Endothelial cell of umbilical vein (primary cell): ENCODE results near the gene SLC46A1. TPM values are rescaled to one million over a fixed set of nuclear protein-coding genes. Genes with fewer than 3 reads are reported as not detected.

Experiments
- BruUV-seq: library from RNA; stranded (reverse); fragments of 400-500 nt; replicated peaks from 2 replicates; lab custom pipeline; 2021; lab: Mats Ljungman, UMichigan
- CTCF ChIA-PET: fragments of 300-600, 350-600 bp; sonication (Branson Sonifier 250); formaldehyde crosslinking; loops from one replicate; lab custom pipeline; 2021; ENCODE audit warnings: antibody characterized with exemption, inconsistent platforms; lab: Charles Lee
- POLR2A ChIA-PET: fragments of 300-600, 350-600 bp; sonication (Branson Sonifier 250); formaldehyde crosslinking; loops from one replicate; lab custom pipeline; 2021; ENCODE audit warnings: antibody characterized with exemption, inconsistent platforms; lab: Charles Lee
- DNase-seq: peaks from one replicate; pipeline ENCODE4 v3.0.0-alpha.2; 2011; ENCODE audit warnings: low read depth, low spot score
- FAIRE-seq: peaks from 2 replicates; lab custom pipeline; 2011; peaks lifted over from hg19 to GRCh38; lab: Jason Lieb, UNC
- H2AFZ ChIP-seq: 2 replicates; pipeline ENCODE4 v1.6.0; 2012; ENCODE audit warnings: low read depth, low read length, control low read depth, inconsistent platforms
- H3K27ac ChIP-seq: 2 replicates; pipeline ENCODE4 v1.5.1; 2011; ENCODE audit warnings: low read depth, mild to moderate bottlenecking, control low read depth, low read length, moderate library complexity; ENCODE audit not compliant: insufficient read depth
- H3K27me3 ChIP-seq, 2 experiments: 2 replicates each; pipeline versions ENCODE4 v1.6.0 to v1.6.1; 2011; ENCODE audit warnings: low read length in 2 of 2, mixed read lengths in 1 of 2; ENCODE audit not compliant: control insufficient read depth in 2 of 2, insufficient read depth in 2 of 2
- H3K36me3 ChIP-seq, 2 experiments: 2 replicates in 1 of 2; 3 replicates in 1 of 2; pipeline ENCODE4 v1.5.1; 2011; ENCODE audit warnings: low read length in 2 of 2, mild to moderate bottlenecking in 1 of 2, moderate library complexity in 1 of 2; ENCODE audit not compliant: control insufficient read depth in 2 of 2, insufficient read depth in 2 of 2; ENCODE audit errors: extremely low read depth in 1 of 2
- H3K4me1 ChIP-seq: 3 replicates; pipeline ENCODE4 v1.5.1; 2011; ENCODE audit warnings: mild to moderate bottlenecking, low read length; ENCODE audit not compliant: control insufficient read depth, insufficient read depth; ENCODE audit errors: extremely low read depth
- H3K4me2 ChIP-seq: 2 replicates; pipeline ENCODE4 v1.6.1; 2011; ENCODE audit warnings: low read length, control low read depth, mixed read lengths; ENCODE audit not compliant: insufficient read depth
- H3K4me3 ChIP-seq, 3 experiments: fragments of 200-600 bp in 1 of 3; sonication (generic), shearing (Covaris generic) in 1 of 3; replicated peaks in 1 of 3; 2 replicates each; pipeline ENCODE4 v1.5.1; 2011 to 2016; ENCODE audit warnings: control low read depth in 3 of 3, low read length in 3 of 3, mild to moderate bottlenecking in 2 of 3, inconsistent platforms in 1 of 3, low read depth in 1 of 3, moderate library complexity in 1 of 3; ENCODE audit not compliant: insufficient read depth in 1 of 3
- H3K79me2 ChIP-seq: 2 replicates; pipeline ENCODE4 v1.6.0; 2012; ENCODE audit warnings: low read length, inconsistent platforms; ENCODE audit not compliant: control insufficient read depth, insufficient read depth
- H3K9ac ChIP-seq: replicated peaks from 2 replicates; pipeline ENCODE3; 2011; ENCODE audit warnings: low read length, control low read depth; ENCODE audit not compliant: insufficient read depth; ENCODE audit errors: extremely low read depth
- H3K9me1 ChIP-seq: replicated peaks from 3 replicates; pipeline ENCODE4 v1.6.0; 2011; ENCODE audit warnings: mild to moderate bottlenecking, low read length; ENCODE audit not compliant: control insufficient read depth, insufficient read depth; ENCODE audit errors: extremely low read depth
- H3K9me3 ChIP-seq: replicated peaks from 2 replicates; pipeline ENCODE4 v1.5.1; 2012; ENCODE audit warnings: low read length, inconsistent platforms; ENCODE audit not compliant: control insufficient read depth, insufficient read depth
- H4K20me1 ChIP-seq: replicated peaks from 2 replicates; pipeline ENCODE3; 2011; ENCODE audit warnings: mild to moderate bottlenecking, low read length; ENCODE audit not compliant: control insufficient read depth, insufficient read depth; ENCODE audit errors: extremely low read depth
- EZH2 ChIP-seq: IDR thresholded peaks from 2 replicates; pipeline ENCODE4 v1.6.1; 2012; ENCODE audit warnings: borderline replicate concordance, low read depth, mild to moderate bottlenecking, moderate library complexity, low read length, inconsistent platforms; ENCODE audit not compliant: severe bottlenecking
- FOS ChIP-seq: IDR thresholded peaks from 2 replicates; pipeline ENCODE4 v1.6.1; 2011; ENCODE audit warnings: mild to moderate bottlenecking, low read length, moderate library complexity, borderline replicate concordance; ENCODE audit not compliant: insufficient read depth
- GATA2 ChIP-seq: IDR thresholded peaks from 2 replicates; pipeline ENCODE4 v1.7.0; 2011; ENCODE audit warnings: low read depth, mild to moderate bottlenecking, moderate library complexity, mixed read lengths, low read length; ENCODE audit not compliant: insufficient read length, insufficient read depth
- JUN ChIP-seq: IDR thresholded peaks from 2 replicates; pipeline ENCODE4 v1.6.1; 2011; ENCODE audit warnings: borderline replicate concordance, low read depth; ENCODE audit not compliant: insufficient read length, insufficient read depth
- MYC ChIP-seq: IDR thresholded peaks from one replicate; pipeline ENCODE4 v1.6.1; 2011; ENCODE audit warnings: mild to moderate bottlenecking, low read depth, low read length
- POLR2A ChIP-seq: IDR thresholded peaks from 2 replicates; pipeline ENCODE4 v1.6.1; 2012; ENCODE audit warnings: low read depth, mild to moderate bottlenecking, control low read depth, low read length
- POLR2AphosphoS5 ChIP-seq: IDR thresholded peaks from 2 replicates; pipeline ENCODE4 v1.6.1; 2012; ENCODE audit warnings: low read depth, mild to moderate bottlenecking, control low read depth, low read length, moderate library complexity; ENCODE audit not compliant: insufficient read depth
- dilution Hi-C: fragments of 300-500 bp; cut with MboI; formaldehyde crosslinking; loops from one replicate; pipeline ENCODE4 v1.15.0; 2019; ENCODE audit warnings: low sequenced_read_pairs; ENCODE audit not compliant: extremely low pct_ligation_motif_present
- intact Hi-C: fragments of 100-400 bp; cut with micrococcal nuclease; formaldehyde crosslinking; loops from one replicate; pipeline ENCODE4 v1.10.0; 2022
- polyA plus RNA-seq, 4 experiments: library from polyadenylated mRNA; depleted of rRNA in 3 of 4; stranded (reverse) in 3 of 4; unstranded in 1 of 4; fragments of >200 nt; gene quantifications; 2 replicates each; pipeline versions ENCODE4 v1.2.1 to v1.2.3, GENCODE V29; 2011 to 2012; ENCODE audit warnings: missing spikeins in 1 of 4
- total RNA-seq: library from RNA; stranded (reverse); gene quantifications from 2 replicates; pipeline ENCODE4 v1.2.3, GENCODE V29; 2021
- TF ChIP-seq, protein P1 (sequence below): IDR thresholded peaks from 2 replicates; pipeline ENCODE4 v1.6.1; 2011; ENCODE audit not compliant: insufficient read depth, insufficient read length
- TF ChIP-seq, protein P2 (sequence below), 2 donors: IDR thresholded peaks; 1 replicate in 1 of 2; 2 replicates in 1 of 2; pipeline ENCODE4 v1.5.1; 2011; ENCODE audit warnings: low read length in 2 of 2, mild to moderate bottlenecking in 2 of 2, moderate library complexity in 2 of 2, control low read depth in 1 of 2, inconsistent platforms in 1 of 2, low read depth in 1 of 2; ENCODE audit not compliant: insufficient read depth in 1 of 2; ENCODE audit errors: extremely low read depth in 1 of 2

Gene SLC46A1
- total and polyA plus RNA-seq, 2 donors (not counting 3 experiments of a cell fraction or from before 2014, with no cell fraction given) = 2.6 to 4.1 TPM

DNA sequence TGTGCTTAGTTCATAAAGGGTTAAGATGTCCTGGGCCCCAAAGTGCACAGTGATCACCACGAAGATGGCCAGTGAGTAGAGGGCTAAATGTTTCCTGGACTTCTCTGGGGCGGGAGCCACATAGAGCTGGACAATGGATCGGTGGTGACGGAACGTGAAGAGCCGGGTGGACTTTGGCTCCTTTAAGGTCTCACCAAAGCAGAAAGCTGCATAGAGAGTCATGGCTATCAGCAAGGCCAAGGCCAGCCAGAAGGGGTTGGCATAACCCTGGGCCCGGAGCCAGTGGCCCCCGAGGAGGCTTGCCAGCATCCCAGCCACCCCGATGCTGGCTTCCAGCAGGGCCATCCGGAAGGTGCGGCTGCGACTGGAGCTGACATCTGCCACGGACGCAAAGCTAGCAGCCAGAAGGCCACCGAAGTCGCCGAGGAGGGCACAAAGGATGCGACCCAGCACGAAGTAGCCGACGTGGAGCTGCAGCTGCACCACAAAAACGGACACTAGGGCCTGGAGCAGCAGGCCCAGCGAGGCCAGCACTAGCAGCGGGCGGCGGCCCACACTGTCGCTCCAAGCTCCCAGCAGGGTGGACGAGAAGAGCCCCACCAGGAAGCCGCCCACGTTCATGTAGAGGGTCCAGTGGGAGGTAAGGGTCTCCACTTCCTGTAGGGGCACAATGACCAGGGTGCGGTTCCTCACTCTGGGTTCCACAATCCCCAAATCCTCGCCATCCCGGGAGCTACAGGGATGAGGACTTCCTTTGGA is 1.0 kb downstream of the SLC46A1 start:
- DNase-seq (no peak), FAIRE-seq (no peak)
- no peaks in the 10 kb centered on the region for H3K79me2 ChIP-seq
- dilution Hi-C loops (no loop called here), intact Hi-C loops (no loop called here)
- H3K9me1 ChIP-seq = no peaks in the 10 kb centered on the region
- TF ChIP-seq EZH2 (no peak), POLR2AphosphoS5 (no peak), POLR2A (no peak), FOS (no peak), GATA2 (no peak), MYC (no peak), JUN (no peak)
- TF ChIP-seq, protein P1, sequence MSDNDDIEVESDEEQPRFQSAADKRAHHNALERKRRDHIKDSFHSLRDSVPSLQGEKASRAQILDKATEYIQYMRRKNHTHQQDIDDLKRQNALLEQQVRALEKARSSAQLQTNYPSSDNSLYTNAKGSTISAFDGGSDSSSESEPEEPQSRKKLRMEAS = no peak
- TF ChIP-seq, protein P2, sequence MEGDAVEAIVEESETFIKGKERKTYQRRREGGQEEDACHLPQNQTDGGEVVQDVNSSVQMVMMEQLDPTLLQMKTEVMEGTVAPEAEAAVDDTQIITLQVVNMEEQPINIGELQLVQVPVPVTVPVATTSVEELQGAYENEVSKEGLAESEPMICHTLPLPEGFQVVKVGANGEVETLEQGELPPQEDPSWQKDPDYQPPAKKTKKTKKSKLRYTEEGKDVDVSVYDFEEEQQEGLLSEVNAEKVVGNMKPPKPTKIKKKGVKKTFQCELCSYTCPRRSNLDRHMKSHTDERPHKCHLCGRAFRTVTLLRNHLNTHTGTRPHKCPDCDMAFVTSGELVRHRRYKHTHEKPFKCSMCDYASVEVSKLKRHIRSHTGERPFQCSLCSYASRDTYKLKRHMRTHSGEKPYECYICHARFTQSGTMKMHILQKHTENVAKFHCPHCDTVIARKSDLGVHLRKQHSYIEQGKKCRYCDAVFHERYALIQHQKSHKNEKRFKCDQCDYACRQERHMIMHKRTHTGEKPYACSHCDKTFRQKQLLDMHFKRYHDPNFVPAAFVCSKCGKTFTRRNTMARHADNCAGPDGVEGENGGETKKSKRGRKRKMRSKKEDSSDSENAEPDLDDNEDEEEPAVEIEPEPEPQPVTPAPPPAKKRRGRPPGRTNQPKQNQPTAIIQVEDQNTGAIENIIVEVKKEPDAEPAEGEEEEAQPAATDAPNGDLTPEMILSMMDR (IDR thresholded peaks at IDR 0.05; ENCODE audit: extremely low read depth in 1 of 2, insufficient read depth in 1 of 2, low read depth in 1 of 2, low read length in 2 of 2) = no peak
- POLR2A ChIA-PET = no interaction called here
- no peak overlapping the region for H3K27ac ChIP-seq
- peaks cover 9% of the 10 kb centered on the region for H3K4me1 ChIP-seq
- no peaks in the 10 kb centered on the region for H4K20me1 ChIP-seq
- H3K9me3 ChIP-seq = no peaks in the 10 kb centered on the region
- H2AFZ ChIP-seq = peak overlapping the region; percentile 86
- H3K4me3 ChIP-seq = peak overlapping the region in 2 of 3 experiments; percentile 0 to 54
- BruUV-seq = no TSS peak
- H3K27me3 ChIP-seq = peaks cover 0 to 2% of the 10 kb centered on the region in 2 experiments
- peak overlapping the region; percentile 13 for H3K4me2 ChIP-seq
- CTCF ChIA-PET = interaction anchor here (1.9 to 5.1 kb wide), 2 partner anchors 12 to 22 kb away, joined by 6 to 34 read pairs; no protein-coding TSS in a partner anchor
- H3K9ac ChIP-seq = no peak overlapping the region
- H3K36me3 ChIP-seq = no peaks in the 10 kb centered on the region
